Measurements from ENCODE around the gene DSC3. TPM values are rescaled to one million over a fixed set of nuclear protein-coding genes. Genes with fewer than 3 reads are reported as not detected.

Gene DSC3
- total RNA-seq, 2 experiments from 2014 or later = 0.02 TPM; not detected in 1

- H3K27ac Mint-ChIP-seq = no peak overlapping the region
- no peaks in the 10 kb centered on the region for H3K27me3 Mint-ChIP-seq
- intact Hi-C loops (cut with DNase I, micrococcal nuclease) = no loop called here
- H3K9me3 Mint-ChIP-seq (ENCODE audit: low read depth) = no peaks in the 10 kb centered on the region
- POLR2A ChIA-PET = no interaction called here
- H3K4me1 Mint-ChIP-seq = no peaks in the 10 kb centered on the region
- no peak overlapping the region for H3K4me3 Mint-ChIP-seq
- no peaks in the 10 kb centered on the region for H3K36me3 Mint-ChIP-seq (ENCODE audit: low read depth)
- ATAC-seq (no peak), DNase-seq (no peak)
- CTCF ChIA-PET = interaction anchor here (0.7 kb wide), 1 partner anchor 44 kb away, joined by 3 read pairs; no protein-coding TSS in a partner anchor
Observed at GRCh38 chr18:30967701-30968100, 74.8 kb downstream of the DSC3 start.

GRCh38 chr18:30965237-30965636 lies 77.3 kb downstream of the DSC3 start:
- intact Hi-C loops (cut with DNase I, micrococcal nuclease) = no loop called here
- Mint-ChIP-seq H3K36me3 (ENCODE audit: low read depth) (no peaks in the 10 kb centered on the region), H3K4me3 (no peak overlapping the region), H3K27me3 (no peaks in the 10 kb centered on the region), H3K4me1 (no peaks in the 10 kb centered on the region), H3K27ac (no peak overlapping the region), H3K9me3 (ENCODE audit: low read depth) (no peaks in the 10 kb centered on the region)
- ATAC-seq (no peak), DNase-seq (no peak)
- ChIA-PET POLR2A (no interaction called here), CTCF (no interaction called here)

GRCh38 chr18:30960661-30961060 lies 81.9 kb downstream of the DSC3 start:
- CTCF ChIA-PET = interaction anchor here (1.5 kb wide), 1 partner anchor 10 kb away, joined by 4 read pairs; no protein-coding TSS in a partner anchor
- no peak for ATAC-seq
- no peaks in the 10 kb centered on the region for H3K36me3 Mint-ChIP-seq (ENCODE audit: low read depth)
- no peak overlapping the region for H3K4me3 Mint-ChIP-seq
- intact Hi-C loops (cut with DNase I, micrococcal nuclease) = no loop called here
- H3K9me3 Mint-ChIP-seq (ENCODE audit: low read depth) = peaks cover 2% of the 10 kb centered on the region
- peaks cover 2% of the 10 kb centered on the region for H3K27me3 Mint-ChIP-seq
- no peak for DNase-seq
- H3K4me1 Mint-ChIP-seq = no peaks in the 10 kb centered on the region
- POLR2A ChIA-PET = no interaction called here
- no peak overlapping the region for H3K27ac Mint-ChIP-seq

- ChIA-PET POLR2A (no interaction called here), CTCF (interaction anchor here (1.5 kb wide), 1 partner anchor 9 kb away, joined by 3 read pairs; no protein-coding TSS in a partner anchor)
- H3K4me3 Mint-ChIP-seq = no peak overlapping the region
- peaks cover 2% of the 10 kb centered on the region for H3K27me3 Mint-ChIP-seq
- no peak for DNase-seq
- H3K4me1 Mint-ChIP-seq = no peaks in the 10 kb centered on the region
- no peaks in the 10 kb centered on the region for H3K36me3 Mint-ChIP-seq (ENCODE audit: low read depth)
- intact Hi-C loops (cut with DNase I, micrococcal nuclease) = no loop called here
- no peak overlapping the region for H3K27ac Mint-ChIP-seq
- no peak for ATAC-seq
- peaks cover 2% of the 10 kb centered on the region for H3K9me3 Mint-ChIP-seq (ENCODE audit: low read depth)
Observed at GRCh38 chr18:30957066-30957465, 85.5 kb downstream of the DSC3 start.

GRCh38 chr18:30954262-30954661 lies 88.3 kb downstream of the DSC3 start:
- ATAC-seq (no peak), DNase-seq (no peak)
- no peak overlapping the region for H3K27ac Mint-ChIP-seq
- CTCF ChIA-PET = no interaction called here
- peaks cover 2% of the 10 kb centered on the region for H3K9me3 Mint-ChIP-seq (ENCODE audit: low read depth)
- H3K36me3 Mint-ChIP-seq (ENCODE audit: low read depth) = no peaks in the 10 kb centered on the region
- H3K27me3 Mint-ChIP-seq = peaks cover 2% of the 10 kb centered on the region
- H3K4me3 Mint-ChIP-seq = no peak overlapping the region
- POLR2A ChIA-PET = no interaction called here
- intact Hi-C loops (cut with DNase I, micrococcal nuclease) = no loop called here
- H3K4me1 Mint-ChIP-seq = no peaks in the 10 kb centered on the region

GRCh38 chr18:30945761-30946160 lies 96.8 kb downstream of the DSC3 start:
- no peaks in the 10 kb centered on the region for H3K36me3 Mint-ChIP-seq (ENCODE audit: low read depth)
- no peaks in the 10 kb centered on the region for H3K27me3 Mint-ChIP-seq
- no peak overlapping the region for H3K4me3 Mint-ChIP-seq
- ATAC-seq = no peak
- no peak overlapping the region for H3K27ac Mint-ChIP-seq
- no peak for DNase-seq
- H3K4me1 Mint-ChIP-seq = no peaks in the 10 kb centered on the region
- ChIA-PET POLR2A (no interaction called here), CTCF (no interaction called here)
- intact Hi-C loops (cut with DNase I, micrococcal nuclease) = no loop called here
- H3K9me3 Mint-ChIP-seq (ENCODE audit: low read depth) = peaks cover 11% of the 10 kb centered on the region

- Mint-ChIP-seq H3K27ac (no peak overlapping the region), H3K4me1 (no peaks in the 10 kb centered on the region), H3K27me3 (no peaks in the 10 kb centered on the region), H3K9me3 (ENCODE audit: low read depth) (peaks cover 14% of the 10 kb centered on the region), H3K4me3 (no peak overlapping the region), H3K36me3 (ENCODE audit: low read depth) (no peaks in the 10 kb centered on the region)
- DNase-seq (no peak), ATAC-seq (no peak)
- ChIA-PET CTCF (no interaction called here), POLR2A (no interaction called here)
- intact Hi-C loops (cut with DNase I, micrococcal nuclease) = no loop called here
Observed at GRCh38 chr18:30944773-30945417, 97.6 kb downstream of the DSC3 start.

GRCh38 chr18:30940952-30941539 lies 101.5 kb downstream of the DSC3 start:
- peaks cover 14% of the 10 kb centered on the region for H3K9me3 Mint-ChIP-seq (ENCODE audit: low read depth)
- ChIA-PET CTCF (no interaction called here), POLR2A (no interaction called here)
- intact Hi-C loops (cut with DNase I, micrococcal nuclease) = no loop called here
- no peaks in the 10 kb centered on the region for H3K27me3 Mint-ChIP-seq
- no peak overlapping the region for H3K27ac Mint-ChIP-seq
- no peaks in the 10 kb centered on the region for H3K36me3 Mint-ChIP-seq (ENCODE audit: low read depth)
- no peaks in the 10 kb centered on the region for H3K4me1 Mint-ChIP-seq
- DNase-seq (no peak), ATAC-seq (no peak)
- no peak overlapping the region for H3K4me3 Mint-ChIP-seq

Other genes starting within 250 kb of the DSC3 start
- gene DSC2, start 59.7 kb upstream of the DSC3 start, total RNA-seq = under 1 TPM in 1 of 2 experiments, not detected in 1; 0.05 TPM
- gene DSC1, start 120.1 kb upstream of the DSC3 start, total RNA-seq = under 1 TPM in 1 of 2 experiments, not detected in 1; 0.05 TPM